ENCODE results near the gene OR10V1.
A peak's percentile ranks its signal among the peaks of the same experiment; 100 is the strongest.

Gene OR10V1, protein sequence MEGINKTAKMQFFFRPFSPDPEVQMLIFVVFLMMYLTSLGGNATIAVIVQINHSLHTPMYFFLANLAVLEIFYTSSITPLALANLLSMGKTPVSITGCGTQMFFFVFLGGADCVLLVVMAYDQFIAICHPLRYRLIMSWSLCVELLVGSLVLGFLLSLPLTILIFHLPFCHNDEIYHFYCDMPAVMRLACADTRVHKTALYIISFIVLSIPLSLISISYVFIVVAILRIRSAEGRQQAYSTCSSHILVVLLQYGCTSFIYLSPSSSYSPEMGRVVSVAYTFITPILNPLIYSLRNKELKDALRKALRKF

DNA sequence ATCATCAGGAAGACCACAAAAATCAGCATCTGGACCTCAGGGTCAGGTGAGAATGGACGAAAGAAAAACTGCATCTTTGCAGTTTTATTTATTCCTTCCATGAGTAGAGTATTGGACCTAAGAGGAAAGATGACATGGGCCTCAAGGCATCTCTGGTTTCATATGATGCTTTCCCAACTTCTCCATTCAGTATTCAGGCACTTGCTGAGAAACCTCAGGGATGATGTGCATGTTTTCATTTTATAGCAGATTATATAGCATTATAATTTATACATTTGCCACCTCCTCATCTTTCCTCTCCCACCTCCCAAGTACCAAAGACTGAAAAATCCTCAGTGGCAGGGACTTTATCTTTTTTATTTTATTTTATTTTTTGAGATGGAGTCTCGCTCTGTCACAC lies at the start of gene OR10V1:
OR10V1 (minus strand) TSS at position 101 of the 400 bp plus-strand sequence; CDS start at position 101, 0 bp downstream.
- no peaks in the 10 kb centered on the region for H3K4me1 ChIP-seq
- H3K36me3 ChIP-seq = no peaks in the 10 kb centered on the region
- no peak within 1 kb of the TSS for H3K9ac ChIP-seq
- no peak within 1 kb of the TSS for H3K4me3 ChIP-seq
- no peaks in the 10 kb centered on the region for H4K20me1 ChIP-seq
- no peak within 1 kb of the TSS for H3K27ac ChIP-seq
- no peaks in the 10 kb centered on the region for H3K27me3 ChIP-seq
- no peak within 1 kb of the TSS for H3K4me2 ChIP-seq
- H3K9me3 ChIP-seq = no peaks in the 10 kb centered on the region
- TF ChIP-seq Cebpa-rat (IDR thresholded peaks at IDR 0.05) = no peak

GRCh38 chr11:59761993-59762392 lies 48.3 kb upstream of the OR10V1 start:
- H3K27ac ChIP-seq = no peak overlapping the region
- no peak overlapping the region for H3K4me3 ChIP-seq
- no peak for TF ChIP-seq Cebpa-rat (IDR thresholded peaks at IDR 0.05)
- no peaks in the 10 kb centered on the region for H3K27me3 ChIP-seq
- H3K9ac ChIP-seq = no peak overlapping the region
- H4K20me1 ChIP-seq = peaks cover 40% of the 10 kb centered on the region
- no peaks in the 10 kb centered on the region for H3K9me3 ChIP-seq
- peaks cover 7% of the 10 kb centered on the region; the same call in 1 of the 2 replicates for H3K36me3 ChIP-seq
- peaks cover 27% of the 10 kb centered on the region for H3K4me1 ChIP-seq
- no peak overlapping the region for H3K4me2 ChIP-seq

DNA sequence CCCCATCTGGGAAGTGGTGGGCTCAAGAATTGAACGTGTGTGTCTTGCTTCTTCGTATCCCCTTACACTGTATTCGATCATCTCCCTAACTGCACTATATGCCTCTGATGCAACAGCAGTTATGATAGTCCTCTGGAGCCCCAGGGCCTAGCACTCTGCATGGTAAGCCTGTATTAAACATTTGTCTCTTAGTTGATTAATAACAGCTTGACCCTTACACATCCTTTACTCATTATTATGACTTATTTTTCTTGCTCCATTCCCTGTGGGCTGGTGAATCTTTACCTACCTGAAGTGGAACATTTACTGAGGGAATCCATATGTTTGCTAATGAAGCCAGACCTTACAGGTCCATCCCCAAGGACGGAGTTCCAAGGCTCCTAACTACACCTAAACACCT lies 47.1 kb upstream of the OR10V1 start:
- Histone ChIP-seq H4K20me1 (peaks cover 47% of the 10 kb centered on the region), H3K27ac (no peak overlapping the region), H3K36me3 (peaks cover 10% of the 10 kb centered on the region; the same call in 1 of the 2 replicates), H3K9ac (no peak overlapping the region), H3K4me2 (no peak overlapping the region), H3K4me3 (no peak overlapping the region), H3K9me3 (no peaks in the 10 kb centered on the region), H3K4me1 (peaks cover 27% of the 10 kb centered on the region), H3K27me3 (no peaks in the 10 kb centered on the region)
- TF ChIP-seq Cebpa-rat (IDR thresholded peaks at IDR 0.05) = no peak

DNA sequence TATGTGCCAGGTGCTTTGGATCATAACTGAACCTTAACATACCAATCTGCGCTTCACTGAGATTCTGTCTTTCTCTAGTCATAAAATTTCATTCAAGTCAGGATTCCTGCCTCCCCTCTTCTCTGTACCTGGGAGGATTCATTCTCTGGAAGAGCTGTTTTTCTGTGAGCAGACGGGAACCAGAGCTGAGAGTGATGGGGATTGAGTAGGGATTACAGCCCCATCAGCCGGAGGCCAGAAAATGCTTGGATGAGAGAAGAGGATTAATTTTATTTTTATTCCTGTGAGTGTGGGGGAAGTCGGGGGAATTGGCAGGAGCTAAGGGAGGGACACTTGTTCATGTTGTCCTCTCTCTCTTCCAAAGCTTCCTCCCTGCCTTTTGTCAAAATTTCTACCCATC lies 46.3 kb upstream of the OR10V1 start:
- no peaks in the 10 kb centered on the region for H3K27me3 ChIP-seq
- H3K9ac ChIP-seq = no peak overlapping the region
- no peak overlapping the region for H3K4me3 ChIP-seq
- H3K36me3 ChIP-seq = peaks cover 10% of the 10 kb centered on the region; the same call in 1 of the 2 replicates
- H3K9me3 ChIP-seq = no peaks in the 10 kb centered on the region
- peaks cover 20% of the 10 kb centered on the region for H3K4me1 ChIP-seq
- TF ChIP-seq Cebpa-rat (IDR thresholded peaks at IDR 0.05) = no peak
- H3K27ac ChIP-seq = no peak overlapping the region
- H4K20me1 ChIP-seq = peaks cover 47% of the 10 kb centered on the region
- no peak overlapping the region for H3K4me2 ChIP-seq

- TF ChIP-seq Cebpa-rat (IDR thresholded peaks at IDR 0.05) = no peak
- Histone ChIP-seq H3K9ac (no peak overlapping the region), H3K9me3 (no peaks in the 10 kb centered on the region), H3K27me3 (no peaks in the 10 kb centered on the region), H3K36me3 (peaks cover 10% of the 10 kb centered on the region; the same call in 1 of the 2 replicates), H3K4me1 (peaks cover 19% of the 10 kb centered on the region), H3K27ac (no peak overlapping the region), H3K4me2 (no peak overlapping the region), H3K4me3 (no peak overlapping the region), H4K20me1 (peaks cover 47% of the 10 kb centered on the region)
Observed at GRCh38 chr11:59758401-59759037, 44.9 kb upstream of the OR10V1 start.

DNA sequence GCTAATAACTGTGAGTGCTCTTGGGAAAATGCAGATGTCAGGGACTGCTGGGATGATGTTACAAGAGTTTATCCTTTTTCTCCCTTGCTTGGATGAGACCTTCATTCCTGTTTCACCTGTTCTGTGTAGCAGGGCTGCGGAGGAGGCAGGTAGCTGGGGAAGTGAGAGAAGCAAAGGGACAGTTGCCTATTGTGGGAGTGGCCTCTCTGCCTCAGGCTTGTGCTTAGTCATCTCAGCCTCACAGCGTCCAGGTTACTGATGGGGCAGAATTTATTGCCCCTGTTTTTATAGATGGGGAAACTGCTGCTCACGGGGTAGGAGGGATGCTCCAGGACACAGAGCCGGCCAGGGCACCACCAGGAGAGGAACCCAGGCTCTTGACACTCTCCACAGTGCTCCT lies 43.2 kb upstream of the OR10V1 start:
- Histone ChIP-seq H3K9me3 (no peaks in the 10 kb centered on the region), H3K27me3 (no peaks in the 10 kb centered on the region), H3K4me3 (no peak overlapping the region), H3K27ac (no peak overlapping the region), H3K4me2 (peak overlapping the region; percentile 95), H3K9ac (no peak overlapping the region), H4K20me1 (peaks cover 47% of the 10 kb centered on the region), H3K36me3 (peaks cover 10% of the 10 kb centered on the region; the same call in 1 of the 2 replicates), H3K4me1 (peaks cover 19% of the 10 kb centered on the region)
- no peak for TF ChIP-seq Cebpa-rat (IDR thresholded peaks at IDR 0.05)

DNA sequence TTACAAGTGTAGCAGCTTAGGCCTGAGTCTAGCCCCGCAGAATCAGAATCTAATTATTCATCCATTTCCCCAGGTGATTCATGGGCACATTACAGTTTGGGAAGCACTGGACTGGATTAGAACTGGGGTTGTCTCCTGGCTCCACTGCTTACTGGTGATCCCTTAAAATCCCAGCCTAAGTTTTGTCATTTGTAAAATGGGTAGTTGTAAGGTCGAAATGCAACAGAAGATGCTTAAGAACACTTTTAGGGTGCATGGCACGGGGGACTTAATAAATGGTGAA lies 42.9 kb upstream of the OR10V1 start:
- Histone ChIP-seq H3K9ac (no peak overlapping the region), H3K4me3 (peak overlapping the region; percentile 93; the same call in 1 of the 2 replicates), H3K27ac (no peak overlapping the region)

DNA sequence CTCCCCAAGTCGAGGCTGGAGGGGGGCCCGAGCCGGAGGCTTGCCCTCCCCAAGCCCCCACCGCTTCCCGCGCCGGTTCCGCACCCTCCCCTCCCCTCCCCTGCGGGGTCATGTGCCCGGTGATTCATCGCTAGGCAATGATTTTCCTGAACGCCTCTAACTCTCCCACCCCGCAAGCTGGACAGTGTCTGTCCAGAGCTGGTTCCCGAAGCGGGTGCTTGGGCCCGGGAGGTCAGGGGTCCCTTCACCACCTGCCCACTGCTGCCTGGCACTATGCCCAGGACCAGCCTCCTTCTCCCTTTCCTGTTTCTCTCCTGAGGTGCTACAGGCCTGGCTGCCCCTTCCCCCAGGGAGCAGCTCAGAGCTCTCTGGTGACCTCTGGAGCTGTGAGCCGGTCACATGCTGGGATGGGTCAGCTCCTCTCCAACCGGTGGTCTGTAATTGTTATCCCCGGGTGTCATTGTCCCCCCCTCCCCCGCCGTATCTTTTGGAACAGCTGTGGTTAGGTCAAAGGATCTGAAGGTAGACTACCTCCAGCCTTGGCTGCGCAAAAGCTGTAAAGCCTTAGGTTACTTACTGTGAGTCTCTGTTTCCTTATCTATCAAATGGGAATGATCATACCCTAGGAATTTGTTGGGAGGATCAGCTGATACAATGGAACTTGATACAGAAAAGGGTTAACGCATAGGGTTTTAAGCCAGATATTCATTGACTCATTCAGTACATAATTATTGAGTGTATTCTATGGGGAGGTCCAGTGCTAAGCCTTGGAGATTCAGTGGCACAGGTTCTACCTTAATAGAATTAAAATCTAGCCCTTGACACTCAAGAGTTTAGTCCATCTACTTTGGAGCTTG lies 42.3 kb upstream of the OR10V1 start:
- Histone ChIP-seq H3K4me2 (peak overlapping the region; percentile 95), H3K4me1 (peaks cover 19% of the 10 kb centered on the region), H3K4me3 (peak overlapping the region; percentile 93), H3K27ac (peak overlapping the region; percentile 74), H4K20me1 (peaks cover 46% of the 10 kb centered on the region), H3K9me3 (no peaks in the 10 kb centered on the region), H3K27me3 (no peaks in the 10 kb centered on the region), H3K9ac (peak overlapping the region; percentile 84), H3K36me3 (peaks cover 7% of the 10 kb centered on the region; the same call in 1 of the 2 replicates)
- no peak for TF ChIP-seq Cebpa-rat (IDR thresholded peaks at IDR 0.05)

More for the DNA sequence above, 42.9 kb upstream of the OR10V1 start:
- peaks cover 10% of the 10 kb centered on the region; the same call in 1 of the 2 replicates for H3K36me3 ChIP-seq
- H4K20me1 ChIP-seq = peaks cover 47% of the 10 kb centered on the region
- no peak for TF ChIP-seq Cebpa-rat (IDR thresholded peaks at IDR 0.05)
- H3K4me2 ChIP-seq = peak overlapping the region; percentile 95
- peaks cover 19% of the 10 kb centered on the region for H3K4me1 ChIP-seq
- H3K27me3 ChIP-seq = no peaks in the 10 kb centered on the region
- no peaks in the 10 kb centered on the region for H3K9me3 ChIP-seq

DNA sequence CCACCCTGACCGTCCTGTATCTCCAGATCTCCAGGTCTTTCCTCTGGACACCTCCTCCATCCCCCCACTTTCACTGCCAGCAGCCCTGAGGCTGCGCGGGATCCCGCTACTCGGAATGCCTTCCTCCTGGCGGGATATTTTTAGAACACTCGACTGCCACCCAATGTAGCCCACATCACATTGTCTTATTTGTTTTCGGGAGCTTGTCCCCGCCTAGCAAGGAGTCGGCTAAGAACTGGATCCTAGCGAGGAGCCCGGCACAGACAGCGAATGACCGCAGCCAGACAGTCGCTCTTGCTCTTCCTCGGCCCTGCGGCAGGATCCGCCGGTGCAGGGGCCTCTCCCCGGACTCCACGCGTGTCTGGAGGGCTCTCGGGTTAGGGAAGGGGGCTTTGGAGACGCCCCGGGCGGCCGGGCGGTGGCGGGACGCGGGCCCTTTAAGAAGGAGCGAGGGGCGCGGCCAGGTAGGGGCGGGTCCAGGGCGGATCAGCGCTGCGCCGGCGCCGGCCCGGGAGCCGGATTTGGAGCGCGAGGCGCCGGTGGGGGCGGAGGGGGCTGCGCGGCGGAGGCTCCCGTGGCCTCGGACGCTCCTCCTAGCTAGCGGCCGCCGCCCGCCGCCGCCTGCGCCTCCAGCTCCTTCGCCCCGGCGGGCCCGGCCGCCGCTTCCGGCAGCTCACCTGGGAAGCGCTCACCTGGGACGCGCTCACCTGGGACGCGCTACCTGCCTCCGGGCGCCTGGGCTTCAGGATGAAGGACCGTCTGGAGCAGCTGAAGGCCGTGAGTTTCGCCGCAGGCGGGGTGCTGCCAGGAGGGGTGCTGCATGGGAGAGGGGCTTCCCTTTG lies 41.4 kb upstream of the OR10V1 start, which contains the start of gene STX3:
STX3 (plus strand) TSS at position 518 of the 842 bp plus-strand sequence; CDS start at position 748, 230 bp downstream.
- Histone ChIP-seq H3K4me2 (peak within 1 kb of the TSS; percentile 95), H3K27ac (peak within 1 kb of the TSS; percentile 74), H3K4me1 (peaks cover 19% of the 10 kb centered on the region), H3K36me3 (0 out of 2 replicates have a peak, but pooled peaks cover 6% of the 10 kb centered on the region), H4K20me1 (peaks cover 38% of the 10 kb centered on the region), H3K27me3 (no peaks in the 10 kb centered on the region), H3K9me3 (no peaks in the 10 kb centered on the region), H3K9ac (peak within 1 kb of the TSS; percentile 84), H3K4me3 (peak within 1 kb of the TSS; percentile 93)
- TF ChIP-seq Cebpa-rat (IDR thresholded peaks at IDR 0.05) = no peak
